Chondrocyte (in vitro differentiated cells): ENCODE data around the gene LPP. TPM values are rescaled to one million over a fixed set of nuclear protein-coding genes. Genes with fewer than 3 reads are reported as not detected.

ENCODE experiments used
- DNase-seq: peaks from one replicate; pipeline ENCODE4 v3.0.0; 2021; ENCODE audit warnings: mixed read lengths, low spot score
- H3K27ac Mint-ChIP-seq: one replicate; pipeline ENCODE4 v1.8.0; 2021; ENCODE audit warnings: mild to moderate bottlenecking, moderate library complexity, mixed read lengths; ENCODE audit not compliant: unreplicated experiment
- H3K27me3 Mint-ChIP-seq: 2 replicates; pipeline ENCODE4 v1.8.0; 2021; ENCODE audit warnings: low read depth, mixed read lengths
- H3K36me3 Mint-ChIP-seq: 2 replicates; pipeline ENCODE4 v1.8.0; 2021; ENCODE audit warnings: low read depth, mixed read lengths
- H3K4me1 Mint-ChIP-seq: 2 replicates; pipeline ENCODE4 v1.8.0; 2021; ENCODE audit warnings: low read depth, mild to moderate bottlenecking, mixed read lengths
- H3K4me3 Mint-ChIP-seq: one replicate; pipeline ENCODE4 v1.8.0; 2021; ENCODE audit warnings: mild to moderate bottlenecking, moderate library complexity, mixed read lengths; ENCODE audit not compliant: unreplicated experiment
- H3K9me3 Mint-ChIP-seq: 2 replicates; pipeline ENCODE4 v1.8.0; 2021; ENCODE audit warnings: low read depth, mixed read lengths
- CTCF ChIP-seq: fragments of 200-600 bp; sonication (generic); IDR thresholded peaks from 2 replicates; pipeline ENCODE4 v1.5.0; 2021; ENCODE audit warnings: antibody characterized with exemption, mild to moderate bottlenecking, moderate library complexity
- total RNA-seq: library from RNA; stranded (reverse); gene quantifications from 3 replicates; pipeline ENCODE4 v1.2.1, GENCODE V29; 2021

LPP gene
- total RNA-seq, 1 donor from 2014 or later: 295 TPM

GRCh38 chr3:188721990-188722389 lies 568.0 kb downstream of the LPP start:
- no peak for DNase-seq
- Mint-ChIP-seq H3K4me1 (no peaks in the 10 kb centered on the region), H3K9me3 (no peaks in the 10 kb centered on the region), H3K36me3 (peaks cover 2% of the 10 kb centered on the region), H3K4me3 (no peak overlapping the region), H3K27ac (no peak overlapping the region), H3K27me3 (no peaks in the 10 kb centered on the region)
- TF ChIP-seq CTCF: no peak

DNA sequence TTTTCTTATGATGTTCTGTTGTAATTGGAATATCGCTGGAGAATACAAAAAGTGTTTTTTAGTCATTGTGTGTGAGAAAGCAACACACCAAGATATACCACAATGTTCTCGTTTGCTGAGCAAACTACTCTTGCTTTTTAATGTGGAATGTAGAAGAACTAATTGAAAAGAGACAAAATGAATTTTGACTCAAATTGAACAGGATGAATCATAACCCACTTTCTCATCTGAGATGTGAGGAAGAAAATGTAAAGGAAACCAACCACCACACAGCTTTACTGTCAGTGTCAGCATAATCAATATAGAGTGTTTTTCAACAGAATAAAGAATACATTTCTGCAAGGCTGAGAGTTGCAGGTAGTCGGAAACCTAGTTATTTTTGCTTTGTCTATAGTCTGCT lies 569.0 kb downstream of the LPP start:
- Mint-ChIP-seq H3K27me3 (no peaks in the 10 kb centered on the region), H3K4me1 (no peaks in the 10 kb centered on the region), H3K36me3 (peaks cover 2% of the 10 kb centered on the region), H3K27ac (no peak overlapping the region), H3K9me3 (no peaks in the 10 kb centered on the region), H3K4me3 (no peak overlapping the region)
- TF ChIP-seq CTCF: no peak
- DNase-seq: no peak

GRCh38 chr3:188727052-188727451 lies 573.1 kb downstream of the LPP start:
- no peaks in the 10 kb centered on the region for H3K9me3 Mint-ChIP-seq
- peaks cover 4% of the 10 kb centered on the region for H3K36me3 Mint-ChIP-seq
- DNase-seq: no peak
- no peak for TF ChIP-seq CTCF
- no peaks in the 10 kb centered on the region for H3K27me3 Mint-ChIP-seq
- H3K4me1 Mint-ChIP-seq: no peaks in the 10 kb centered on the region
- no peak overlapping the region for H3K4me3 Mint-ChIP-seq
- H3K27ac Mint-ChIP-seq: no peak overlapping the region

DNA sequence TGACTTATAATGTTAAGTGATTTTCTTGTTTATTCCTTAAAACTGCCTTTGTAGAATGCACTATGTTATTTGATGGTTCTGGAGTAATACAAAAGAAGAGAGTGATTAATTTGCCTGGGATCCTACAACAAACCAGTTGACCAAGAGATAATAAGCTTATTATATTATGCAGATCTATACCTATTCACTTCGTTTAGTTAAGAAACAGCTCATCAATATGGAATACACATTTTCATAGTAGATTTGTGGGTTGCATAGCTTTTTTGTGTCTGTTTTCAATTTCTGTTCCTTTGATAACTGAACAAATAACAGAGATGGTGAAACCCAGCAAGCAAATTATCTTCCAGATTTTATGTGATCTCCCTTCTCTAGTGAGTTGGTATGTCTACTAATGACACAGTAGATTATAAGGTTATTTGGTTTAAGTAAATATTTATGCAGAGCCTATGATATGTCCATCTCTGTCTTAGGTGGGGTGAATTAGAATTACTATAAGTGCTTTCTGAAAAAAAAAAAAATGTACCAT lies 574.5 kb downstream of the LPP start:
- H3K36me3 Mint-ChIP-seq: peaks cover 5% of the 10 kb centered on the region
- no peak for TF ChIP-seq CTCF
- DNase-seq: no peak
- H3K4me1 Mint-ChIP-seq: no peaks in the 10 kb centered on the region
- H3K27ac Mint-ChIP-seq: no peak overlapping the region
- no peaks in the 10 kb centered on the region for H3K27me3 Mint-ChIP-seq
- no peaks in the 10 kb centered on the region for H3K9me3 Mint-ChIP-seq
- H3K4me3 Mint-ChIP-seq: no peak overlapping the region

DNA sequence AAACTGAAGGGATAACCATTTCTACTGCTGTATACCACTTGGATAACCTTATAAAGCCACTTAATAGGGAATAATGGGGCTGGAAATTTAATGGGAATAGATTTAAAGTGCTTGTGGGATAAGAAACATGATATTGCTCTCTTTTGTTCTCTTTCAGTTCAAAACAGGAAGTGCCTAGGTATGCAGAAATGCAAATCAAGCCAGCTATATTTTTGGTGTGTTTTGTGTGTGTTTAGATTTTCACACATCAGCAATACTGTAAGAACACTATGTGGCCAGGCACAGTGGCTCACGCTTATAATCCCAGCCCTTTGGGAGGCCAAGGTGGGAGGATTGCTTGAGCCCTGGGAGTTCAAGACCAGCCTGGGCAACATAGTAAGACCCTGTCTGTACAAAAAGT lies 575.5 kb downstream of the LPP start:
- H3K36me3 Mint-ChIP-seq: peaks cover 5% of the 10 kb centered on the region
- H3K4me3 Mint-ChIP-seq: no peak overlapping the region
- H3K27me3 Mint-ChIP-seq: no peaks in the 10 kb centered on the region
- TF ChIP-seq CTCF: no peak
- no peak overlapping the region for H3K27ac Mint-ChIP-seq
- no peaks in the 10 kb centered on the region for H3K4me1 Mint-ChIP-seq
- DNase-seq: no peak
- no peaks in the 10 kb centered on the region for H3K9me3 Mint-ChIP-seq
